HS-5 (cell line): ENCODE results near the gene SNX9.
A peak's percentile ranks its signal among the peaks of the same experiment; 100 is the strongest.
"Not testable (repeated sequence)": the region's sequence is repeated elsewhere in the genome, so short reads cannot be mapped to it uniquely, and the experiment has no call there.

Experiments
- DNase-seq: peaks from one replicate; pipeline ENCODE4 v3.0.0-alpha.2; 2012; ENCODE audit warnings: low read depth

The SNX9 gene

GRCh38 chr6:157831424-157832249 is 8.6 kb downstream of the SNX9 start:
- no peak for DNase-seq

DNA sequence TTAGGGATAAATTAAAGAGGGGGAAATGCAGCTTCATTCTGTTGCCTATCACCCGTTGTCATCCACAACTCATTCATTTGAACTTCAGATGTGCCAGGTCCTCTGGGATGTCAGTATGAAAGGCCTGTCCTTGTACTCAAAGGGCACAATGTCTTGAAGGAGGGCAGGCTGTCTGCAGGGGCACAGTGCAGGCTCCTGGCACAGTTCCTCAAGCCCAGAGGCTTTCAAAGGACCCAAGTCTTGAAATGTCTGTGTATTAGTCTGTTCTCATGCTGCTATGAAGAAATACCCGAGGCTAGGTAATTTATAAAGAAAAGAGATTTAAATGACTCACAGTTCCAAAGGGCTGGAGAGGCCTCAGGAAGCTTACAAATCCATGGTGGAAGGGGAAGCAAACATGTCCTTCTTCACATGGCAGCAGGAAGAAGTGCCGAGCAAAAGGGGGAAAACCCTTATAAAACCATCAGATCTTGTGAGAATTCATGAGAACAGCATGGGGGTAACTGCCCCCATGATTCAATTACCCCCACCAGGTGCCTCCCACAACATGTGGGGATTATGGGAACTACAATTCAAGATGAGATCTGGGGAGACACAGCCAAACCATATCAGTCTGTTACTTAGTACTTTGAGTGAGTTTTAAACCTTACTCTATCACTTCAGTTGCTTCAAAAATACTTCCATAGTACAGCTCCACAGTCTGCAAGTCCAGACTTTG is 9.4 kb downstream of the SNX9 start:
- DNase-seq = no peak

DNA sequence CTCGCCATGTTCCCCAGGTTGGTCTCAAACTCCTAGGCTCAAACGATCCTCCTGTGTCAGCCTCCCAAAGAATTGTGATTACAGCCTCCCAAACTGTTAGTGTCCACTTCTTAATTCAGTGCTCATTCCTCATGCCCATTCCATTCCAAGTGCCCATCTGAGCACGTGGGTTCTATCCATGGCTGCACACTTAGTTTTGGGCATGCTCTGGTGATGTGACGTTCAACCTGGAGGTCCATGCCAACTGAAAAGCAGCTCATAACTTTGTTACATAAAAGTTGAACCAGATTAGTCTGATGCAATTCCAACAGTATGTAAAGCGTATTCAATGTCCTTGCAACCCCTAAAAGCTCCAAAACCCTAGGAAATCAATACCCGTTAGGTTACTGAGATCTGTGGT is 11.5 kb downstream of the SNX9 start:
- no peak for DNase-seq

DNA sequence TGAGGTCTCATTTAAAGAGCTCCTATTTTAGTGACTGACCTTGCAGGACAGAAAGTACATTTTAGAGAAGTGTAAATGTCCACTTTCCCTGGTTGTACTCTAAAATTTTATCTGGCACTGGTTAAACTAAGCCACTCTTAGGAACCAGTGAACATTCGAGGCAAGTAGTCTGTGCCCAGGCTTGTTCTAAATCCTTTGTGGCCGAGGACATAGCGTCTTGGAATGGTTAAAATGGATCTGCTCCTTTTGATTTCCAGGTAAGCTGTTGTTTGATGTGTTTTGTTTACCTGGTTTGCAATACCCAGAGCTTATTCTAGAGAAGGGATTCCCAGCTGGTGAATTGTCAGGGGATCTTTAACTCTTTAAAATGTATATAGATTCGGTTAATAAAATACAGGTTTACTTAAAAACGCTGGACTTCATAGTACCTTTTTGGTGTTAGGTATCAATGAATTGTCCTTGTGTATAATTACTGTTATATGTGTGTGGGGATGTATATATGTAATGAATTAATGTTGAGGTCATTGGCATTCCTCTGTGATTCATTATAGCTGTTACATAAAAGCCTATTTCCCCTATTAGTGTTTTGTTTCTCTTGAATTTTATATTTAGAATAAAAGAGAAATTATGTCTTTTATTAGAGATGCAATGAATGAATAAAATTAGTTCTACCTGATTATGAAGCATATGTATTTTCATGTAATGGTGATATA is 15.8 kb downstream of the SNX9 start:
- no peak for DNase-seq

DNA sequence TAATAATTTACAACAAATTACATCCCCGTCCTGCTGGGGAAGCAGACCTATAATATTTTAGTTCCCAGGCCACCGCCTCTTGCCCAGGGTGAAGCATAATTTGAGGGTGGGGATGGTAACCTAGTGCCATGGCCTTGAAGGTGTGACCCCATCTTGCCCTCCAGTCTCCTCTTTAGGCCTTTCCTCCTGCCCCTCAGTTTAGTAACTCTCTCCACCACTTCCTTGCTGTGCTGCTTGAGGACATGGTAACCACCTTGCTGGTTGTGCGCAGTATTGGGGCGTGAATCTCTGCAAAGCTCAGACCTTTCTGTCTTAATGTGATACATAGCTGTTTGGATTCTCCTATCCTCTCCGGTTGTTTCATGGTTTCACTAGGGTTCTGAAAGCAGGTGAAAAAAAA is 16.6 kb downstream of the SNX9 start:
- DNase-seq = no peak

- DNase-seq = no peak
Measured at GRCh38 chr6:157840261-157840660, 17.2 kb downstream of the SNX9 start.

DNA sequence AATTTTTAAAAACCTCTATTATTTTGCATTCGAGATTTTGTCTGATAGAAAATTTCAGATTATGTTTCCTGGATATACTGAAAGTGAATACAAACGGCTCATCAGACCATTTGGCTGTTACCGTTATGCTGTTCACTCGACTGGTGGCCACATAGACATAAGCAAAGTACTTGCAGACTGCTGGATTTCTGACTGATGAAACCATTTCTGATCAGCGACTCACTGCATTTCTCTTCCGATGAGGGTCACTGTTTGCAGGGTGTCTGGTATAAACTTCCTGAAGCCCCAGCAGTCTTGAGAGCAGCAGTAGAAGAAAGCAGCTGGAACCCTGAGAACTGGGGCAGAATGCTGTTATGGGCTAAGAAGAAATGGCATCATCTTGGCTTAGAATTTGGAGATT is 17.7 kb downstream of the SNX9 start:
- DNase-seq = peak; percentile 44

DNA sequence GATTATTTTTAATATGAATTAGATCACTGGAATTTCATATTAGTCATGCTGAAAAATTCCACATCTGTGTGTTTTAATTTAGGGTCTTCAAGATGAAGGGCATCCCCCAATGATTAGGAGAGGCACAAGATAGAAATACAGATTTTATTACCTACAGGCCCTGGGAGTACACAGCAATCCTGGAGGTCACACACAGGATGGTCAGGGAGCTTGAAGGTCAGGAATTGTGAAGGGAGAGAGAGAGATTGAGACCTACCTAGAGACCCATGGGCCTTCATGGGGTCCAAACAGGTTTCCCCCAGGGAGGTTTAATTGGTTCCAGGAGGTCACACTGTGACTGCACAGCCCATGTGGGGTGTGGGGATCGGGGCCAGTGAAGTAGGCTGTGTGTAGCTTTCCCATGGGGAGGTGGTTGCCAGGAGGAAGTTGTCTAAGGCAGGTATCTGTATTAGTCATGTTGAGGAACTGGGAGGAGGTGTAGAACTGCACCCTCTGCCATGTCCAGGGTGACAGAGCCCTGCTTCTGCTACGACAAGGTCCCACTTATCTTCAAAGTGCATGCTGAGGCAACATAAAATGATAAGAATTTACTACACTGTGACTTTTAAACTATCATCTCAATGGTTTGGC is 18.3 kb downstream of the SNX9 start:
- DNase-seq = no peak

GRCh38 chr6:157842212-157842611 is 19.2 kb downstream of the SNX9 start:
- no peak for DNase-seq

DNA sequence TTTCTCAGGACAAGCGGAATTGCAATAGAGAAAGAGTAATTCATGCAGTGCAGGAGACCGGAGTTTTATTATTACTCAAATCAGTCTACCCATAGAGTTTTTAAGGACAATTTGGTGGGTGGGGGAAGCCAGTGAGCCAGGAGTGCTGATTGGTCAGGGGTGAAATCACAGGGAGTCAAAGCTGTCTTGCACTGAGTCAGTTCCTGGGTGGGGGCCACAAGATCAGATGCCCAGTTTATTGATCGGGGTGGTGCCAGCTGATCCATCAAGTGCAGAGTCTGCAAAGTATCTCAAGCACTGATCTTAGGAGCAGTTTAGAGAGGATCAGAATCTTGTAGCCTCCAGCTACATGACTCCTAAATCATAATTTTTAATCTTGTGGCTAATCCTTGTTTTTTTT is 21.1 kb downstream of the SNX9 start:
- not testable (repeated sequence) for DNase-seq

GRCh38 chr6:157845493-157846259 is 22.6 kb downstream of the SNX9 start:
- DNase-seq = no peak

DNA sequence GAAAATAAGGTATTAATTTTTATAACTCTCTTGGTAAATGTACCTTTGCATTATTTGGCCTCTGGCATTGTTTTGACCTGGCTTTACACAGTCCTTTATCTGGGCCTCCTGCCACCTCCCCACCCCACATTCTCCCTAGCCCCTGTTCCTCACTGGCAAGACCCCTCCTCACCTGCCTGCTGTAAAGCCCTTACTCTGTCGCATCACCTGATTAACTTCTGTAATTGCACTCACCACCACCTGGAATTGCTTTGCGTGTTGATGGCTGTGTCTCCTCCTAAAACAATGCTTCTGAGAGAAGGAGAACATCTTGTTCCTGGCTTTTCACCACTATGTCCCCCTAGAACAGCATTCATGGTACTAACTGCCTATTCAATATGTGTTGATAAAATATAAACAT is 24.8 kb downstream of the SNX9 start:
- no peak for DNase-seq

- no peak for DNase-seq
Measured at GRCh38 chr6:157848693-157849092, 25.6 kb downstream of the SNX9 start.

DNA sequence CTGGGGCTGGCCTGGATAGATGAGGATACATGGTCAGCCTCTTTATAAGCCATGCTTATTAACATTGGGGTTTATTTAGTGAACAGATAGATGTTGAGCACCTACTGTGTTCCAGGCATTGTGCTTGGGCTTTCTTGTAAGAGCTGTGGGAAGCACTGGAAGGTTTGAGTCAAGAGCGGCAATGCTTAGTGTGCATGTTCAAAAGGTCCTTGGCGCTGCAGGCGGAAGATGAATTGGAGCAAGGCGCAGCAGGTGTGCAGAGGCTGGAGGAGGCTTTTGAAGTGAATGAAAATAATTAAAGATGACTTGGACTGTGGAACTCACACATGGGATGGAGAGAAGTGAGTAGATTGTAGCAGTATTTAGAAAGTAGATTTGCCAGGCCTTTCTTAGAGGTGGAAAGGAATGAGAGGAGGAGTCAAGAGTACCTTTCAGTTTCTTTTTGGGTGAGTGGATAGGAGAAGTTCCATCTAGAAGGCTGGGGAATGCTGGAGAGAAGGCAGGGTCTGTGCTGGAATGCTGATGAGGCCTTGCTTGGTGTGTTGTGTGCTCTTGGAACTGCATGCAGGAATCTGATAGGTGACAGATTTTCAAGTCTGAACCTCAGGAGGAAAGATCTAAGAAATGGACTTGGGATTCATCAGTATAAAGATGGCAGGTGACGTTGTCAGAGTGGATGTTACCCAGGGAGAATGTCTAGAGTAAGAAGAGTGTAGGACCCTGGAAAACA is 26.4 kb downstream of the SNX9 start:
- DNase-seq = no peak

GRCh38 chr6:157850030-157850429 is 27.0 kb downstream of the SNX9 start:
- no peak for DNase-seq

DNA sequence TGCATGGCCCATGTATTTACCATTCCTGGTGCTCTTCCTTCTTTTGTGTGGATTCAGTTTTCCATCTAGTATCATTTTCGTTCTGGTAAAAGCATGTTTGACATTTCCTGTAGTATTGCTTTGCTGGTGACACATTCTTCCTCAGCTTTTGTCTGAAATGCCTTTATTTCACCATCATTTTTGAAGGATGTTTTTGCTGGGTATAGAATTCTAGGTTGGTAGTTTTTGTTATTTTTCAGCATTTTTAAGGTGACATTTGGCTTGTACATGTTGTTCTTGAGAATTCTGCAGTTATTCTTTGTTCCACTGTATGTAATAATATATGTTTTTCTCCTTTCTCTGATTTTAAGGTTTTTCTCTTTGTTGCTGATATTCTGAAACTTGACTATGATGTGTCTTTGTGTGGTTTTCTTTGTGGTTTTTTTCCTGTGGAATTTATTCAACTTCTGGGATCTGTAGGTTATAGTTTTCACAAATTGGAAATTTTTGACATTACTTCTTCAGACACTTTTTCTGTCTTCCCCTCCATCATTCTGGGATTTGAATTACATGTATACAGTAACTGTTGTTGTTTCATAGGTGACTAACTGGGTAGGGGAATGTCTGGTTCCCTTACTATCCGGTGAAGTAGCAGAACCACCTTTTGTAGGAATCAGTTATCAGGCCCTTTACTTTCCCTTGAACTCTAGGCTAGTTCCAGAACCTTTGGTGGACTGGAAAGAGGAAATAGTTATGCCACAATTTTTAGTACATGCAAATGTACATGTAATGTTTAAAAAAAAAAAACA is 30.2 kb downstream of the SNX9 start:
- no peak for DNase-seq

DNA sequence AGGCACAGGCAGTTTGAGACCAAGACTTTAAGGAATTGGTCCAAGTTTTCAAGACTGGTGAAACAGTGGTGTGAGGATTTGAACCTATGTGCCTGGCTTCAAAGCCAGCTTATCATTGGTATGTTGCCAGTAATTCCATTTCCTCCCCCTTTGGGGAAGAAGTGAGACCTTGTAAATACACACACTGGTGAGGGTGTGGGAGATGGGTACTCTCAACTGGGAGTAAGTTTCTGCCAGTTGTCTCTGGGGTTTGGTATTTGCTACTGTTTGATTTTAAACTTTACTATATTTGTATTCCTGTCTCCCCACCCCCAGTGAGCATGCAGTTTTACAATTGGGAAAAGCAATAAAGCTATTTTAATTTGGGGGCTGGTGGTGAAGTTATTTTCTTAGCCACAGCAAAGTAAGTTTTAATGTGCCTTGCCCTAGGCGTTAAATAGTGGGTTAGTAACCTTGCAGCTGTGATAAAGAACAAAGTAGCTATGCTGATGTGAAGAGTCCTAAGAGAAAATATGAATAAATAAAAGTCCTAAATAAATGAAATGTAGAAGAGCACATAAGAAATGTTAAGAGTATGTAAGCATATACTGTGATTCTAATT is 31.0 kb downstream of the SNX9 start:
- no peak for DNase-seq

GRCh38 chr6:157855325-157855724 is 32.3 kb downstream of the SNX9 start:
- DNase-seq = no peak

DNA sequence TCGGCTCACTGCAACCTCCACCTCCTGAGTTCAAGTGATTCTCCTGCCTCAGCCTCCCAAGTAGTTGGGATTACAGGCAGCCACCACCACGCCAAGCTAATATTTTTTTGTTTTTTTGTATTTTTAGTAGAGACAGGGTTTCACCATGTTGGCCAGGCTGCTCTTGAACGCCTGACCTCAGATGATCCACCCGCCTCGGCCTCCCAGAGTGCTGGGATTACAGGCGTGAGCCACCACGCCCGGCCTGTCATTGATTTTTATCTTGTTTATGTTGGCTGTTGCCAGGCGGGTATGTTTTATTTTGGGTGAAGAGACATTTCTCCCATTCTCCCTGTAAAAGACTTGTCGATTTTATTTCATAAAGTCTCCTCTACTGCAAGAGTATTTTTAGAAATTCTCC is 32.8 kb downstream of the SNX9 start:
- DNase-seq = not testable (repeated sequence)

DNA sequence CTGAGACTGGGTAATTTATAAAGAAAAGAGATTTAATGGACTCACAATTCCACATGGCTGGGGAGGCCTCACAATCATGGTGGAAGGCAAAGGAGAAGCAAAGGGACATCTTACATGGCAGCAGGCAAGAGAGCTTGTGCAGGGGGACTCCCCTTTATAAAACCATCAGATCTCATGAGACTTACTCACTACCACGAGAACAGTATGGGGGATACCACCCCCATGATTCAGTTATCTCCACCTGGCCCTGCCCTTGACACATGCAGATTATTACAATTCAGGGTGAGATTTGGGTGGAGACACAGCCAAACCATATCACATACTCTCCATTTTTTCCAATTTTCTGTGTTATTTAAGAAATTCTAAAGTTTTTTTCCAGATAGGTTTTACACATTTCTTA is 35.6 kb downstream of the SNX9 start:
- DNase-seq = not testable (repeated sequence)
